Coronary artery (tissue), 2 donors: ENCODE results near the gene IDH3B.
A peak's percentile ranks its signal among the peaks of the same experiment; 100 is the strongest.
"Not testable (repeated sequence)": the region's sequence is repeated elsewhere in the genome, so short reads cannot be mapped to it uniquely, and the experiment has no call there.

ENCODE experiments used
- DNase-seq: peaks from one replicate; pipeline ENCODE4 v3.0.0-alpha.2; 2017; ENCODE audit warnings: low spot score
- H3K27ac ChIP-seq, 2 donors: fragments of 200-600 bp; sonication (generic); one replicate each; pipeline ENCODE4 v1.5.1; 2016 to 2019
- H3K4me3 ChIP-seq: fragments of 200-600 bp; sonication (generic); 2 replicates; pipeline ENCODE4 v1.5.1; 2016; ENCODE audit warnings: mild to moderate bottlenecking, moderate library complexity
- CTCF ChIP-seq: fragments of 200-600 bp; sonication (generic); IDR thresholded peaks from one replicate; pipeline ENCODE4 v1.5.1; 2019; ENCODE audit warnings: antibody characterized with exemption

Gene IDH3B

GRCh38 chr20:2698912-2699311 is 34.9 kb upstream of the IDH3B start:
- no peak overlapping the region for H3K27ac ChIP-seq
- TF ChIP-seq CTCF: no peak
- DNase-seq: peak; percentile 49
- no peak overlapping the region for H3K4me3 ChIP-seq

- DNase-seq: peak; percentile 65
- TF ChIP-seq CTCF: no peak
- Histone ChIP-seq H3K4me3 (no peak overlapping the region), H3K27ac (no peak overlapping the region)
These were observed 34.3 kb upstream of the IDH3B start for GRCh38 chr20:2698186-2698817.

- peak; percentile 67 for DNase-seq
- Histone ChIP-seq H3K27ac (no peak overlapping the region), H3K4me3 (no peak overlapping the region)
- no peak for TF ChIP-seq CTCF
These were observed 33.8 kb upstream of the IDH3B start for GRCh38 chr20:2697768-2698167.

- TF ChIP-seq CTCF: no peak
- peak; percentile 28 for DNase-seq
- Histone ChIP-seq H3K4me3 (no peak overlapping the region), H3K27ac (no peak overlapping the region)
These were observed 32.6 kb upstream of the IDH3B start for GRCh38 chr20:2696646-2697045.

GRCh38 chr20:2695984-2696525 is 32.0 kb upstream of the IDH3B start:
- DNase-seq: peak; percentile 55
- not testable (repeated sequence) for H3K4me3 ChIP-seq, H3K27ac ChIP-seq

DNA sequence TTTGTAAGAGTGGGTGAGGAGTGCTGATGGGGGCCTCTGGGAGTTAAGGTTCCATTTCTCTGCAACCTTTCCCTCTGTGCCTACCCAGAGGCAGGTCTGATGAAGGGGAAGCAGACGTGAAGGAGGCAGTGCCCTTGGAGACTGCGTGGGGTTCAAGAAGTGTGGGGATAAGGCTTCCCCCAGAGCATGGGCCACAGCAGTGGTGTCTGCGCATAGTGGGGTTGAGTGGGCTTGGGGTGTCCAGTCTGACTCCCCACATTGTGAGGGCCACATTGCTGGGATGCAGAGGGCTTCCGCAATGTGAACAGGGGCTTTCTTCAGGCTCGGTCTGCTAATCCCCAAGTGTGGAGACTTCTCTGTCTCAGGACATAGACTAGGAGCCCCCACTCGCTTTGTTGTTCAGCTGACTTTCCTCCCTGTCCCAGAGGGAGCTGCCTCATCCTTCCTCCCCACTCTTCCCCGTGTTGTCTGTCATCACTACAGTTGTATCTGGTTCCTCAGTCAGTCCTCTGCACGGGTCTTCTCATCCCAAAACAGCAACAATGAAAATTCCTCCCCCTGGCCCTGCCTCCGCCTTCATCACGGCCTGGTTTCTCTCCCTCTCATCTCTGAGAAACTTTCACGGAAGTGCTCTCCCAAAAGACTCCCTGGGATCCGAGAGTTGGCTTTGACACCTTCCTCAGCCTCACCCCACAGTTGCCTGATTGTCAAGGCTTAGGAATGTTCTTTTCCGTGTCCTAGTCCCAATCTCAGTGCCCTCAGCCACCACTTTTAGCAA is 31.4 kb upstream of the IDH3B start:
- DNase-seq: no peak

DNA sequence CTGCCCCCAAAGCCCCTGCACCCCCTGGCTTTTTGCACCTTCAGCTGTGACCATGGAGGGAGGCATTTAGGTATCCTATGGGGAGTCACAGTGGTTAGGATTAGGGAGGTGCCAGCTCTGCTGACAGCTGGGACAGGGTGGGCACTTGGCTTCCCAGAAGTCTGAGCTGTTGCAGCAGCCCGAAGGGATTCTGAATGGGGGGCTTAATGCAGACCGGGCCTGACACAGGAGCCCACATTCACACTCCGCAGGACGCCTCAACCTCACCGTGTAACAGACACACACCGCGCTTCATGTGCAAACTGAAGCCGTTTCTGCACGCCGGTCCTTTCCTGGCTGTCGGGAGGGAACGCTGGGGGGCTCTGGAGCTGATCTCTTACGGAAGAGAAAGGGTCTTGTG is 30.5 kb upstream of the IDH3B start:
- Histone ChIP-seq H3K4me3 (no peak overlapping the region), H3K27ac (no peak overlapping the region)
- DNase-seq: no peak
- no peak for TF ChIP-seq CTCF

More for the DNA sequence above, 31.4 kb upstream of the IDH3B start:
- H3K27ac ChIP-seq: no peak overlapping the region
- H3K4me3 ChIP-seq: no peak overlapping the region
- TF ChIP-seq CTCF: no peak
